BLaER1 treated with 17β-estradiol and CSF1 and Interleukin-3, amounts not matched to agents 10 nM and 100 nM (cell line): ENCODE results near the gene PREPL.

Experiments
- H3K27ac ChIP-seq, 11 experiments: shearing (Covaris generic); formaldehyde crosslinking; 2 replicates each; pipeline ENCODE4 v1.8.1; 2022
- H3K27me3 ChIP-seq, 11 experiments: shearing (Covaris generic); formaldehyde crosslinking; 2 replicates each; pipeline ENCODE4 v1.8.1; 2022
- H3K36me3 ChIP-seq, 11 experiments: shearing (Covaris generic); formaldehyde crosslinking; 2 replicates each; pipeline ENCODE4 v1.8.1; 2022
- H3K4me1 ChIP-seq, 10 experiments: shearing (Covaris generic); formaldehyde crosslinking; 2 replicates each; pipeline ENCODE4 v1.8.1; 2022
- H3K4me2 ChIP-seq, 11 experiments: shearing (Covaris generic); formaldehyde crosslinking; 2 replicates each; pipeline ENCODE4 v1.8.1; 2022
- H3K4me3 ChIP-seq, 10 experiments: shearing (Covaris generic); formaldehyde crosslinking; 2 replicates each; pipeline ENCODE4 v1.8.1; 2022
- H3K9ac ChIP-seq, 11 experiments: shearing (Covaris generic); formaldehyde crosslinking; 2 replicates each; pipeline ENCODE4 v1.8.1; 2022
- H3K9me3 ChIP-seq, 11 experiments: shearing (Covaris generic); formaldehyde crosslinking; replicated peaks in 1 of 11; 2 replicates each; pipeline ENCODE4 v1.8.1; 2022
- H4K20me1 ChIP-seq, 11 experiments: shearing (Covaris generic); formaldehyde crosslinking; 2 replicates each; pipeline ENCODE4 v1.8.1; 2022
- Cebpa-rat ChIP-seq, 11 experiments: shearing (Covaris generic); IDR thresholded peaks; 2 replicates each; pipeline ENCODE4 v1.8.1; 2022

Gene PREPL

GRCh38 chr2:44372246-44372645 lies 11.0 kb upstream of the PREPL start:
- H3K27me3 ChIP-seq: no peaks in the 10 kb centered on the region
- no peak overlapping the region for H3K27ac ChIP-seq
- no peak for TF ChIP-seq Cebpa-rat (IDR thresholded peaks at IDR 0.05)
- peaks cover 0 to 8% (median 0%) of the 10 kb centered on the region in 11 experiments; a peak in 1 of 22 replicates for H3K9me3 ChIP-seq
- peak overlapping the region in 1 of 11 experiments; percentile 7; a peak in 1 of 22 replicates for H3K4me2 ChIP-seq
- H3K36me3 ChIP-seq: peaks cover 0 to 35% (median 12%) of the 10 kb centered on the region in 11 experiments; a peak in 10 of 22 replicates
- no peak overlapping the region for H3K4me3 ChIP-seq
- H3K4me1 ChIP-seq: peaks cover 0 to 5% (median 0%) of the 10 kb centered on the region in 10 experiments; a peak in 2 of 20 replicates
- H4K20me1 ChIP-seq: peaks cover 0 to 5% (median 0%) of the 10 kb centered on the region in 11 experiments; a peak in 3 of 22 replicates
- no peak overlapping the region for H3K9ac ChIP-seq

- TF ChIP-seq Cebpa-rat (IDR thresholded peaks at IDR 0.05): no peak
- no peaks in the 10 kb centered on the region for H3K27me3 ChIP-seq
- peaks cover 0 to 8% (median 0%) of the 10 kb centered on the region in 11 experiments; a peak in 1 of 22 replicates for H3K9me3 ChIP-seq
- H3K27ac ChIP-seq: no peak overlapping the region
- no peak overlapping the region for H3K9ac ChIP-seq
- H3K4me3 ChIP-seq: no peak overlapping the region
- H4K20me1 ChIP-seq: peaks cover 0 to 5% (median 0%) of the 10 kb centered on the region in 11 experiments; a peak in 3 of 22 replicates
- peaks cover 0 to 5% (median 0%) of the 10 kb centered on the region in 10 experiments; a peak in 2 of 20 replicates for H3K4me1 ChIP-seq
- H3K4me2 ChIP-seq: no peak overlapping the region
- H3K36me3 ChIP-seq: peaks cover 0 to 28% (median 10%) of the 10 kb centered on the region in 11 experiments; a peak in 10 of 22 replicates
Observed at GRCh38 chr2:44371445-44371844, 10.2 kb upstream of the PREPL start.

- H3K9me3 ChIP-seq: peaks cover 0 to 8% (median 0%) of the 10 kb centered on the region in 11 experiments; a peak in 1 of 22 replicates
- peaks cover 0 to 10% (median 2%) of the 10 kb centered on the region in 11 experiments; a peak in 8 of 22 replicates for H3K36me3 ChIP-seq
- peaks cover 0 to 5% (median 0%) of the 10 kb centered on the region in 11 experiments; a peak in 3 of 22 replicates for H4K20me1 ChIP-seq
- H3K27ac ChIP-seq: no peak overlapping the region
- H3K9ac ChIP-seq: no peak overlapping the region
- no peak for TF ChIP-seq Cebpa-rat (IDR thresholded peaks at IDR 0.05)
- no peak overlapping the region for H3K4me2 ChIP-seq
- H3K4me3 ChIP-seq: no peak overlapping the region
- H3K27me3 ChIP-seq: no peaks in the 10 kb centered on the region
- H3K4me1 ChIP-seq: peaks cover 0 to 5% (median 0%) of the 10 kb centered on the region in 10 experiments; a peak in 2 of 20 replicates
Observed at GRCh38 chr2:44369392-44369791, 8.1 kb upstream of the PREPL start.

- peaks cover 0 to 8% (median 0%) of the 10 kb centered on the region in 11 experiments; a peak in 1 of 22 replicates for H3K9me3 ChIP-seq
Observed at GRCh38 chr2:44367591-44367990, 6.3 kb upstream of the PREPL start.

GRCh38 chr2:44364604-44365003 lies 3.3 kb upstream of the PREPL start:
- Histone ChIP-seq H3K4me3 (no peak overlapping the region), H3K9ac (no peak overlapping the region), H3K36me3 (peaks cover 0 to 4% (median 0%) of the 10 kb centered on the region in 11 experiments; a peak in 1 of 22 replicates), H3K4me1 (peaks cover 19 to 23% (median 21%) of the 10 kb centered on the region in 10 experiments), H3K27me3 (no peaks in the 10 kb centered on the region), H4K20me1 (peaks cover 0 to 3% (median 0%) of the 10 kb centered on the region in 11 experiments; a peak in 2 of 22 replicates), H3K4me2 (no peak overlapping the region), H3K27ac (no peak overlapping the region), H3K9me3 (0 out of 22 replicates have a peak, but pooled peaks cover 0 to 3% (median 0%) of the 10 kb centered on the region in 11 experiments)
- no peak for TF ChIP-seq Cebpa-rat (IDR thresholded peaks at IDR 0.05)

More at GRCh38 chr2:44367591-44367990, 6.3 kb upstream of the PREPL start:
- H3K36me3 ChIP-seq: peaks cover 0 to 4% (median 0%) of the 10 kb centered on the region in 11 experiments; a peak in 2 of 22 replicates
- no peak for TF ChIP-seq Cebpa-rat (IDR thresholded peaks at IDR 0.05)
- H3K4me3 ChIP-seq: no peak overlapping the region
- no peaks in the 10 kb centered on the region for H3K27me3 ChIP-seq
- no peak overlapping the region for H3K27ac ChIP-seq
- H3K4me2 ChIP-seq: no peak overlapping the region
- H3K4me1 ChIP-seq: peaks cover 8 to 16% (median 10%) of the 10 kb centered on the region in 10 experiments; a peak in 19 of 20 replicates
- H3K9ac ChIP-seq: no peak overlapping the region
- H4K20me1 ChIP-seq: peaks cover 0 to 5% (median 0%) of the 10 kb centered on the region in 11 experiments; a peak in 3 of 22 replicates

GRCh38 chr2:44362207-44363015 lies 1.1 kb upstream of the PREPL start:
- H4K20me1 ChIP-seq: no peaks in the 10 kb centered on the region; a peak in 1 of 22 replicates
- no peaks in the 10 kb centered on the region for H3K27me3 ChIP-seq
- no peak for TF ChIP-seq Cebpa-rat (IDR thresholded peaks at IDR 0.05)
- peak overlapping the region; percentile 78 to 94 (median 89) for H3K4me2 ChIP-seq
- no peaks in the 10 kb centered on the region for H3K9me3 ChIP-seq
- H3K4me3 ChIP-seq: peak overlapping the region; percentile 85 to 99 (median 97)
- peaks cover 27 to 36% (median 33%) of the 10 kb centered on the region in 10 experiments for H3K4me1 ChIP-seq
- peak overlapping the region; percentile 87 to 98 (median 91) for H3K9ac ChIP-seq
- peaks cover 0 to 4% (median 0%) of the 10 kb centered on the region in 11 experiments; a peak in 1 of 22 replicates for H3K36me3 ChIP-seq
- peak overlapping the region; percentile 92 to 100 (median 98) for H3K27ac ChIP-seq

- Histone ChIP-seq H3K4me3 (peak overlapping the region; percentile 85 to 99 (median 97)), H3K36me3 (peaks cover 0 to 4% (median 0%) of the 10 kb centered on the region in 11 experiments; a peak in 2 of 22 replicates), H3K27ac (peak overlapping the region; percentile 92 to 100 (median 98); a peak in 21 of 22 replicates), H4K20me1 (no peaks in the 10 kb centered on the region; a peak in 1 of 22 replicates), H3K4me2 (peak overlapping the region; percentile 83 to 95 (median 91)), H3K9ac (peak overlapping the region; percentile 87 to 98 (median 91)), H3K9me3 (no peaks in the 10 kb centered on the region), H3K27me3 (no peaks in the 10 kb centered on the region), H3K4me1 (peaks cover 27 to 36% (median 33%) of the 10 kb centered on the region in 10 experiments)
- TF ChIP-seq Cebpa-rat (IDR thresholded peaks at IDR 0.05): no peak
Observed at GRCh38 chr2:44360749-44361329, 455 bp downstream of the PREPL start.

GRCh38 chr2:44358503-44358902 lies 2.8 kb downstream of the PREPL start:
- Histone ChIP-seq H3K4me3 (no peak overlapping the region), H3K27me3 (no peaks in the 10 kb centered on the region), H3K4me1 (peaks cover 25 to 34% (median 30%) of the 10 kb centered on the region in 10 experiments), H3K36me3 (peaks cover 0 to 7% (median 0%) of the 10 kb centered on the region in 11 experiments; a peak in 3 of 22 replicates), H3K4me2 (peak overlapping the region in 10 of 11 experiments; percentile 7 to 40 (median 27); a peak in 16 of 22 replicates), H4K20me1 (peaks cover 0 to 4% (median 0%) of the 10 kb centered on the region in 11 experiments; a peak in 1 of 22 replicates), H3K27ac (no peak overlapping the region), H3K9me3 (no peaks in the 10 kb centered on the region), H3K9ac (no peak overlapping the region)
- TF ChIP-seq Cebpa-rat (IDR thresholded peaks at IDR 0.05): no peak
